ENCODE data around the gene SURF2.
A peak's percentile ranks its signal among the peaks of the same experiment; 100 is the strongest.
"Not testable (repeated sequence)": the region's sequence is repeated elsewhere in the genome, so short reads cannot be mapped to it uniquely, and the experiment has no call there.

The SURF2 gene

GRCh38 chr9:133356391-133357091 is at the start of gene SURF2, which contains the start of gene SURF1:
Gene SURF2 (plus strand): TSS chr9:133356550. CDS start chr9:133356593, 43 bp downstream.
Gene SURF1 (minus strand): TSS chr9:133356487. CDS start chr9:133356453, 34 bp downstream.
- peak in 1 of 2 experiments; percentile 88 for DNase-seq

- no peak for DNase-seq
Observed at GRCh38 chr9:133307301-133307700, 49.0 kb upstream of the SURF2 start.

DNA sequence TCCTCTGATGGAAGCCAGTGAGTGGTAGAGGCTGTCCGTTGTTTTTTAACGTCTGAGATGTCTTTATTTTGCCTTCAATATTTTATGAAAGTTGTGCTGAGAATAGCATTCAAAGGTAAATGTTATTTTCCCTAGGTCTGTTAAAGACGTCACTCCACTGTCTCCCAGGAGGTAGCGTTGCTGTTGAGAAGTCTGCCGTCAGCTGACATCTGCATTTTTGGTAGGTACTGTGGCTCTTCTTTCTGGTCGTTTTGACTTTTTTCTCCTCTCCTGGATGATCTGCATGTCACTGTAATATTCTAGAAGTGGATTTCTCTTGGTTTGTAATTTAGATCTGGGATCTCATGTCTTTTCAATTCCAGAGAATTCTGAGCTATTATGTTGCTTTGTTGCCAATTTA is 46.7 kb upstream of the SURF2 start:
- DNase-seq, result no peak

- no peak for DNase-seq
Observed at GRCh38 chr9:133315997-133316396, 40.4 kb upstream of the SURF2 start.

DNA sequence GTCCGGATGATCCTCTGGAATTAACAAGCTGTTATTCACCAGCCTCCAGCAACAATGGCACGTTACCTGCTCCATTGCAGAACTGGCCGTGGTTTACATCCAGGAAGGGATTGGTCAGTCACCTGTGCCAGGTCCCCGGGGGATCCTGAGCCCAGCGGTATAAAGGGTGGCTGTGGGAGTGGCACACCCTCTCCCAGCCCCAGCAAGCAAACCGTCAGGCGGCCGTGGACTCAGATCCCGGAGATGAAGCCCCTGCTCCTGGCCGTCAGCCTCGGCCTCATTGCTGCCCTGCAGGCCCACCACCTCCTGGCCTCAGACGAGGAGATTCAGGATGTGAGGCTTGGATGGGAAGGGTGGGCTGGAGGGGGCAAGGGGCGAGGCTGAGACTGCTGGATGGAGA is 38.8 kb upstream of the SURF2 start:
- DNase-seq, result not testable (repeated sequence)

DNA sequence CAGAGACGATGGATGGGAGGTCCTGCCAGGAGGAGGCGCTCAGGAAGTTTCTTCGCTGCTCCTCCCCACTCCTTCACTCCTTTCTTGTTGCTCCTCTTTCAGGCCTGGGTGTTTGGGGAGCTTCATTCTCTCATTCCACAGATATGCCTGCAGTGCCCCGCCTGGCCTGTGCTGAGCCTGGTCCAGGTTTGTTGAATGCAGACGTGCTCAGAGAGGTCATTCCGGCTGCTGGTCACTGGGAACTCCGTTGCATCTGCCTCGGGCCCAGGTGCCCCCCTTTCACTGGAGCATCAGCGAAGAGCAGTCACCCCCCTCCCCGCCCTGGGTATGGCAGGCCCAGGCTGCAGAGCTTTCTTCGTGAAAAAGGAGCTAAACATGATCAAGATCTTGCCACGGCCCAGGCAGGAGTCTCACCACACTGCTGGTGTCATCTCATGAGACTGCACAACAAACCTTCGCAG is 35.9 kb upstream of the SURF2 start:
- no peak for DNase-seq

DNA sequence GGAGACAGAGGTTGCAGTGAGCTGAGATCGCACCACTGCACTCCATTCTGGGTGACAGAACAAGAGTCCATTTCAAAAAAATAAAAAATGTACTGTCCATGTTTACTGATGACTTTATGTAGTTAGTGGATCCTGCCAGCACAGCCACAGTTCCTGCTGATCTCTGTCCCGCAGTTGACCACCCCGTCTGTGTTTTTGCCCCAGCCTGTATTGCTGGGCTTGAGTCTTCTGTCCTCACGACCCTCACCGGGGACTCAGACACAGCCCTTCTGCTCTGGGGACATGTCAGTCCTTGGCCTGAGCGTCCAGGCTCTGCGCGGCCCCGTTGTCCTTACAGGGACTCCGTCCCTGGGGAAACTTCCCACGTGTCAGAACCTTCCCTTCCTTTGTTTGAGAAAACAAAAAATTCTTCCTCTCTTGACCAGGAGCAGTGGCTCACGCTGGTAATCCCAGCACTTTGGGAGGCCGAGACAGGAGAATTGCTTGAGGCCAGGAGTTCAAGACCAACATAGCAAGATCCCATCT is 34.9 kb upstream of the SURF2 start:
- no peak for DNase-seq

DNA sequence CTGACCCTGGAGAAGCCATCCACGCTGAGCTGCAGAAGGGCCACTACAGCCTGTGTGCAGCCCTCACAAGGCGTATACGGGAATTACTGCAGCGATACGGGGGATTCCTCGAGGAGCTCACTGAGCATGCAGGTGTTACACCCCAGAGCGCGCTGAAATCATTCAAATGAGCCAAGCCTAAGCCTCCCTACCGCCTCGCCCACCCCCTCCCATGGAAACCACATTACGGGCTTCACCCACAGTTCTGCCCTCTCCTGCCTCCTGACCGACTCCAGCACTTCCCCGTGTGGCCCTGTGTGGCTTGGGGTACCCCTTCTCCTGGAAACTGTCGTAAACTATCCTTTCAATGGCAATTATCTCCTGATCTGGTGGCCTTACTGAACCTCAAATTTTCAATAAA is 33.6 kb upstream of the SURF2 start:
- DNase-seq, result no peak

- no peak for DNase-seq
Observed at GRCh38 chr9:133323211-133323610, 33.1 kb upstream of the SURF2 start.

DNA sequence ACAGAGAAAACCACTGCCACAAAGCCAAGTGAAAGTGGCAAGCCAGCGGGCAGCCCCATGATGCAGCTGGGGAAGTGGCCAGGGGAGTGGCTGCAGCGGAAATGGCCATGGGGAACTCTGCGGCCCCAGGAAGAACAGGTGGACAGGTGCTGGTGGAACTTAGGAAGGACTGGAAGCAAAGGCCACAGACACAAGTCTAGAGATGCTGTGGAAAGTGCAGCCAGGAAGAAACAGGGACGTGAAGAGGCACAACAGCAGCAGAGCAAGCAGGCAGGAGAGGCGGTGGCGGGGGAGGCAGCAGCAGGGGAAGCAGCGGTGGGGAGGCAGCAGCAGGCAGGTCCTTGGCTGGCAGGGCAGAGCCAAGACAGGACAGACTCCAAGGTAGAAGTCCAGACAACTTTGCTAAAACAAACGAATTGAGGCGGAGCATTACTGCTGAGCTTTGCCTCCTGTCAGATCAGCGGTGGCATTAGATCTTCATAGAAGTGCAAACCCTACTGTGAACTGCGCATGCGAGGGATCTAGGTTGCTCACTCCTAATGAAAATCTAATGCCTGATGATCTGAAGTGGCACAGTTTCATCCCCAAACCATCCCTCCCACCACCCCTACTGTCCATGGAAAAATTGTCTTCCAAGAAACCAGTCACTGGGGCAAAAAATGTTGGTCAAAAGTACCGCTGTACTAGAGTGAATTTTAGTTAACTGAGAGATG is 32.2 kb upstream of the SURF2 start:
- DNase-seq, result no peak

GRCh38 chr9:133327021-133327420 is 29.3 kb upstream of the SURF2 start:
- not testable (repeated sequence) for DNase-seq

DNA sequence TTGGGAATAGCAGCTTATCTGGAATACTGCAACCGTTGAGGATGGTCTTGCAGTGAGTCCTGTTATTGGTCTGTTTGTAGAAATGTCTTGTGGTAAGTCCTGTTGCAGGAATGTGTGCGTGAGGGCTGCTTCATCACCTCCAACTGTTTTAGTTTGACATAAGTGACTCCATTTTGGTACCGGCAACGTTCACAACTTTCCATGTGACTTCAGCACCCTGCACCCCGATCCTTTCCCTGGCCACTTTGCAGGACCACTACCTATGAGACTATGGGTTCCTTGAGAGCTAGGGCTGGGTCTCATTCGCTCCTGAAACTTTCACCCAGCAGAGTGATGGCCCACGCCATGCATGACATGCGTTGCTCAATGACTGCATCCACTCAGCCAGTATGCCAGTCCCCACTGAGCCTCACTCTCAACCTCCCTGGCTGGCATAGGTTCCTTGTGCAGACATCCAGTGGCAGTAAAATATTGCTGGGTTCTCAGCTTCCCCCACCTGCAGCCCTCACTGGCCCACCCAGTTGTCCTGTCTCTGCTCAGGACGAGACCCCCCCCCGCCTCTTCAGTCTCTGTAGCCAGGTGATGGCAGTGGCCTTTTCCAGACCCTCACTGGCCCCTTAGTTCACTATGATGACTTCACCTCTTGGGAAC is 28.4 kb upstream of the SURF2 start:
- DNase-seq, result no peak

DNA sequence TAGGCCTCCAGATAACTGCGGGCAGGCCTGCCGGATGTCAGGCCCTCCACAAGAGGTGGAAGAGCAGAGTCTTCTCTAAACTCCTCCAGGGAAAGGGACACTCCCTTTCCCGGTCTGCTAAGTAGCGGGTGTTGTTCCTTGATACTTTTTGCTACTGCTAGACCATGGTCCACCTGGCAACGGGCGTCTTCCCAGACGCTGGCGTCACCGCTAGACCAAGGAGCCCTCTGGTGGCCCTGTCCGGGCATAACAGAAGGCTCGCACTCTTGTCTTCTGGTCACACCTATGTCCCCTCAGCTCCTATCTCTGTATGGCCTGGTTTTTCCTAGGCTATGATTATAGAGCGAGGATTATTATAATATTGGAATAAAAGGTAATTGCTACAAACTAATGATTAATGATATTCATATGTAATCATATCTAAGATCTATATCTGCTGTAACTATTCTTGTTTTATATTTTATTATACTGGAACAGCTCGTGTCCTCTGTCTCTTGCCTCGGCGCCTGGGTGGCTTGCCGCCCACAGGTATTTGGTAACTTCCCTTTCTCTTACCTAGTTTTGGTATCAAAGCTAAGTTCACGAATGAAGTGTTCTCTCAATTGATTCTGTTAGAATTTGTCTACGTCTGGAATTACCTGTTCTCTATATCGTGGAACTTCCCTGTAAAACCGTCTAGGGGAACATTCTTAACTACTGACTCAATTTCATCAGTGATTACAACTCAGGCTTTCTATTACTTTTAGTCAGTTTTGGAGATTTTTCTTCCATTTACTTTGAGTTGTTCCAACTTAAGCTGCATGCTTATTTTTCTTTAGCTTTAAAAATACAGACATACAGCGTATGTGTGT is 26.8 kb upstream of the SURF2 start:
- peak in 1 of 2 experiments; percentile 23 for DNase-seq

DNA sequence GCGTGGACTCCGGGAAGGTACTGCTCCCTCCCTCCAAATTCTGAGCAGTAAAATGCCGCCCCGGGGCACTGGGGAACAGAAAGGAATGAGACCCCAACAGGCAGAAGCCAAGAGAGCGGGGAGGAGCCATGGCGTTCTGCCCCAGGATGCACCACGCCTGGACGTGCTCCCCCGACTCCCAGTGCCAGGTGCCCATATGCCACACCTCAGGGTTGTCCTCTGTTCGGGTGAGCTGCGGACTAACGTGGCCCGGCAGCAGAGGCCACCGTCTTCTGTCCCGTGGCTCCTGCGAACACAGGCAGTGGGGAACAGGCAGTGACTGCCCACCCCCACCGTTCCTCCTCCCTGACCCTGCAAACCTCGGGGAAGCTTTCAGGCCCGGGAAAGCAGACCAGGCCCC is 25.1 kb upstream of the SURF2 start:
- DNase-seq, result no peak

DNA sequence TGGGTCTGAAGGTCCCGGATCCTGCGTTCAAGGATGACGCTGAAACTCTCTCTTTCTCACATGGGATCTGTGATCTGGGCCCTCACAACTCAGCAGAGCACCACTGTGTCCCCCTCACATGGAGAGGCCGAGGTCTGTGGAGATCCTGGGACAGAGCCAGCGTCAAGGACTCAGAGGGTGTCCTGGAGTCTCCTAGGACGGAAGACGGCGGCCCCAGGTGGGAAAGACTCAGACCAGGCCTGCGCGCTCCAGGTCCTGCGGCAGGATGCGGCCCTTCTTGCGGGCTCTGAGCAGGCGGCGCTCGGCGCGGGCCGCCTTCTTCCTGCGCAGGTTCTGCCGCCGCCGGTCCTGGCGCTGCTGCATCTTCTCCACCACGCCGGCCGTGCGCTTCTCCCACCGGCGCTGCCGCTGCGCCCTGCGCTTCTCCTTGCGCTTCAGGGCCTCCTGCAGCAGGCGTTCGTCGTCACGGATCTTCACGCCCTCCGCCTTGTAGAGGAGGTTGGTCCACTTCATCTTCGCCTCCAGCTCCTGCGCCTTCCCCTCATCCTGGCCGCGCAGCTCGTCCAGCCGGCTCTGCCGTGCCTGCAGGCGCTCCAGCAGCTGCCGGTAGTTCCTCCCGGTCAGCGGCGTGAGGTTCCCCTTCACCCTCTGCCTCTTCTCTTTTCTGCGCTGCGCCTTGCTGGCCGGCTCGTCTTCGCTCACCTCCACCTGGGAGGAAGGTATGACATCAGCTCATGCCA is 24.5 kb upstream of the SURF2 start:
- no peak for DNase-seq

DNA sequence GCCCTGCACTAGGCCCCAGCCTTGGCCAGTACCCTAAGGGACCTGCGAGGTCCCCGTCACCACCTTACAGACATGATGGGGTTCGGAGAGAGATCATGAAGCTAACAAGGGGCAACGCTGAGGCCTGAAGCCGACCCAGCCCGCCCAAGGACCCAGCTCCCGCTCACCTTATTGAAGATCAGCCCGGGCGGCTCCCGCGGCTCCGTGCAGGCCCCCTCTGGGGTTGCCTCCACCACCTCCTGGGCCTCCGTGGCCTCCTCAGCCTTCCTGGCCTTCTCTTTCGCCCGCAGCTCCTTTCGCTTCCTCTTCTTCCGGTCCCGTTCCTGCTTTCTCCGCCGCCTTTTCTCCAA is 24.0 kb upstream of the SURF2 start:
- no peak for DNase-seq

DNA sequence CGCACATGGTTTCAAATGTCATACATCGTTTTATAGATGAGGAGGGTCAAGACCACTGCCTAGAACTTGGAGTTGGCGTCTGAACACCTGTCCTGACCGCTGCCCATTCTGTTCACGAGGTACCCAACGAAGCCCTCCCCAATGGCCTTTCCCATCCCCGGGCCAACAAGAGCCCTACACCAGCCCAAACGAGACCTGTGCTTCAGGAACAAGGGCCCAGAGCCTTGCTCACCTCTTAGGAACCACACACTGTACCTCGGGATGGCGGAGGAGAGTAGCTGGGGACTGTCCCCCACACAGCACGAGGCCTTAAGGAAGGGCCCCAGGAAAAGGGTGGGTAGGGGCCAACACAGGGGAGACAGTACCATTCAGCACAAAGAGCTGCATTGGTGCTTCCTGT is 23.3 kb upstream of the SURF2 start:
- DNase-seq, result no peak

GRCh38 chr9:133333566-133333965 is 22.8 kb upstream of the SURF2 start:
- DNase-seq, result no peak

GRCh38 chr9:133334161-133334560 is 22.2 kb upstream of the SURF2 start:
- DNase-seq, result no peak

GRCh38 chr9:133334888-133335287 is 21.5 kb upstream of the SURF2 start:
- DNase-seq, result not testable (repeated sequence)

DNA sequence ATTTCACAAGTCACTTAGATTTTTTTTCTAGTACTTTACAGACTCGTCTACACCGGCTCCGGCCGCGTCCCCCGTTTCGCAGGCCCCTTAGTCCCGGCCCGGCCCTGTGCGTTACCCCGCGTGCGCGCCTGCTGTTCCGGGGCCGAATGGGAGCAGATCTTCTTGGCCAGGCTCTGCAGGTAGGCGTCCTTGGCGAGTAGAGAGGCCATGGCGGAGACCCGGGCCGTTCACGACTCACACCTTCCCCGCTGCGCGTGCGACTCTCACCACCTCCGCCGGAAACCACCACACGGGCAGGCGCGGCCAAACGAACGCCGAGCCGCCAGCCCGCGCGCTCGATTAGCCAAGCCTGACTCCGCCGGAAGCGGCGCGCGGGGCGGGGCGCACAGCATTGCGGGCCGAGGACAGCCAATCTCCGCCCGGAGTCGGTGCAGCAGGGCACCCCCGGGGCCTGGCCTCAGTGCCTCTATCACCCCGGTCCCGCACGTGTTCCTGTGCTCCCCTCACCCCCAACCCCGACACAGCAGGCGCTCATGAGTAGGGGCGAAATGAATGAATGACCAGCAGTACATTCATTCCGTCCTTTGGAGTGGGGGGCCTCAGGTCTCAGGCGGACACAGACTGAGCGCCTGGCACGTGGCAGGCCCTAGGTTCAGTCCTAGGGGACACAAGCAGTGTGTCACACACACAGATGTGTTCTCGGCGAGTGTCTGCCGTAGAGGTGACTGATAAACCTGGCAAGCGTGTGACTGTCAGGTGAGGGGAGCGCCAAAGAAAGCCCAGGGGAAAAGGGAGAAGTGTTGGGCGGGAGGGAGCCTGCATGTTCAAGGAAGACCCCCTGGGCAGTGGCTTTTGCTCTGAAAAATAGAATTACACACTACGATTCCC is 20.2 kb upstream of the SURF2 start, which contains the start of gene SURF6:
Gene SURF6 (minus strand): TSS at position 265 of the 888 bp plus-strand sequence. CDS start 56 bp downstream, at position 209.
- DNase-seq, result peak; percentile 55 to 90
